ENCODE data around the gene C16orf92.

C16orf92 gene

DNA sequence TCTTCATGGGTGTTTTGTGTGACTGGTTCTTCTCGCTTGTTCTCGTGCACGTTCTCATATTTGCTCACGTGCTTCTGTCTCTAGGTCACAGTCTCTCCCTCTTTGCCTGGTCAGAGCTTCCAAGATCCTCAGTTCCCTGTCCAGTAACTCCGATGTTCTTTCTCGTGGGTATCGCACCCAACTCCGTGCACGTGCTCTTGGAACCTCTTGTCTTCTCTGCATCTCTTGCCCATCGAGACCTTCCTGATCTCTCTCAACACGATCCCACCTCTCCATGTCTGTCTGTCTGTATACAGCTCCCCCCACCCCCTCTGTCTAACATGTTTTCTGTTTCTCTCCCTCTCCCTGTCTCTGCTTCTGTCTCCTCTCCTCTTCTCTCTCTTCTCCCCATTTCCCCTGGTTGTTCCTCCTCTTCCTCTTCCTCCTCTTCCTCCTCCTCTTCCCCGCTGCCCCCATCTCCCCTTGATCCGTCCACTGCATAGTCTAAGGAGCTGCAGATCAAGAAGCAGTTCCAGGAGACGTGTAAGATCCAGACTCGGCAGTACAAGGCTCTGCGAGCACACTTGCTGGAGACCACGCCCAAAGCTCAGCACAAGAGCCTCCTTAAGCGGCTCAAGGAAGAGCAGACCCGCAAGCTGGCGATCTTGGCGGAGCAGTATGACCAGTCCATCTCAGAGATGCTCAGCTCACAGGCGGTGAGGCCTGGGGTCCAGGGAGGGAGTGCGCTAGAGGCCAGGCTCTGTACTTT lies 33.7 kb upstream of the C16orf92 start:
- DNase-seq = no peak

DNA sequence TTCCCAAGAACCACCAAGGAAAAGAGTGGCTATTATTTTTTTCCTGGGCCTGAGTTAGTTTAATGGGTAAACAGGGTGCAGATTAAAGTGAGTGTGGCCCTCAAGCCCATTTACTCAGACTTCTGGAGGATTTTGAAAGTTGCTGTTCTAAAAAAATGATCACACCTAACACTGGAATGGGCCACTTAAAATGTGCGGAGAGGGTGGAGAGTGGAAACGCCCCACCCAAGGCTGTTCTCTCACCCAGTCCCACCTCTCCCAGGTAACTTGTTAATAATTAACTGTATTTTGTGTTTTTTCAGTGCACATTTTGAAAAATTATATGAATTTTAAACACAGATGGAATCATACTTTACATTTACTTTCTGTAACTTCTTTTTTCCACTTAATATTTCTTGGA lies 33.0 kb upstream of the C16orf92 start:
- DNase-seq = no peak

DNA sequence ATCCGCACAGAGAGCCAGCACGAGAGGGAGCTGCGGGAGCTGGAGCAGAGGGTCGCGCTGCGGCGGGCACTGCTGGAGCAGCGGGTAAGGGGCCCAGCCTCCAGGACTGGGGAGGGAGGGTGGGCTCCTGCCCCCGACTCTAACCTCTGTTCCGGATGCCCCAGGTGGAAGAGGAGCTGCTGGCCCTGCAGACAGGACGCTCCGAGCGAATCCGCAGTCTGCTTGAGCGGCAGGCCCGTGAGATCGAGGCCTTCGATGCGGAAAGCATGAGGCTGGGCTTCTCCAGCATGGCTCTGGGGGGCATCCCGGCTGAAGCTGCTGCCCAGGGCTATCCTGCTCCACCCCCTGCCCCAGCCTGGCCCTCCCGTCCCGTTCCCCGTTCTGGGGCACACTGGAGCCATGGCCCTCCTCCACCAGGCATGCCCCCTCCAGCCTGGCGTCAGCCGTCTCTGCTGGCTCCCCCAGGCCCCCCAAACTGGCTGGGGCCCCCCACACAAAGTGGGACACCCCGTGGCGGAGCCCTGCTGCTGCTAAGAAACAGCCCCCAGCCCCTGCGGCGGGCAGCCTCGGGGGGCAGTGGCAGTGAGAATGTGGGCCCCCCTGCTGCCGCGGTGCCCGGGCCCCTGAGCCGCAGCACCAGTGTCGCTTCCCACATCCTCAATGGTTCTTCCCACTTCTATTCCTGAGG lies 32.0 kb upstream of the C16orf92 start:
- DNase-seq = no peak

DNA sequence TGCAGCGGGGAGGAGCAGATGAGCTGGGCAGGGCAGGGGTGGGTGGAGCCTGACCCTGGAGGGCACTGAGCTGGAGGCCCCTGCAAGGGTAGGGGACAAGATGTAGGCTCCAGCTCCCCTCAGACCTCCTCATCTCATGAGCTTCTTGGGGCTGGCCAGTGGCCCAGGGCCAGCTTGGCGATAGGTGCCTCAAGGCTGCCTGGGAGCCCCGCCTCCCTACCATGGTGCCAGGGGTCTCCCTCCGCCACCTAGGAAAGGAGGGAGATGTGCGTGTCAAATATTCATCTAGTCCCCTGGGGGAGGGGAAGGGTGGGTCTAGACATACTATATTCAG lies 31.5 kb upstream of the C16orf92 start:
- DNase-seq = no peak

DNA sequence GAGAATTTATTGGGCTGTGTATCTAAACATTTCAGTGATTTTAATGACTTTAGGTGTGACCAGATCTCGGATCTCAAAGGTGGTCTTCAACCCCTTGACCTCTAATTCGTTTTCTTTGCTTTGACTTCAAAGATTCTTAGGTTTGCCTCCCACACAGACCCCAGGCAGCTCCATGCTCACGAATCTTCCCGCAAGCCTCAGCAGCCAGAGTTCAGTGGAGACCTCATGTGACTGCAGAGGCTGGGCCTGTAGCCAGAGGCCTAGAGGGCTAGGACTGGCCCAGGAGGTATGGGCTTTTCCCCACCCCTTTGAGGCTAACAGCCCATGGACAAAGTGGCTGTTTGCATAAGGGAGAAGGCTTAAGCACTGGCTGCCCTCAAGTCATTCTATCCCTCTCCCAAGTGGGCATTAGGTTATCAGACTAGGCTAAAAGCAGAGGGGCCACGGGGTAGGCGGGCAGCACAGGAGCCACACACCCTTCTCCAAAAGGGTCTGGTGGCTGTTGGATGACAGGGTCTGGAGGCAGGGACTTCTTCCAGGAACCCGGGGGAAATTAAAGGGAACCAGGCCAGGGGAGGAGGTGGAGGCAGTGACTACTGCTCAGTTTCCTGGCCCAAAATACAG lies 30.5 kb upstream of the C16orf92 start:
- no peak for DNase-seq

DNA sequence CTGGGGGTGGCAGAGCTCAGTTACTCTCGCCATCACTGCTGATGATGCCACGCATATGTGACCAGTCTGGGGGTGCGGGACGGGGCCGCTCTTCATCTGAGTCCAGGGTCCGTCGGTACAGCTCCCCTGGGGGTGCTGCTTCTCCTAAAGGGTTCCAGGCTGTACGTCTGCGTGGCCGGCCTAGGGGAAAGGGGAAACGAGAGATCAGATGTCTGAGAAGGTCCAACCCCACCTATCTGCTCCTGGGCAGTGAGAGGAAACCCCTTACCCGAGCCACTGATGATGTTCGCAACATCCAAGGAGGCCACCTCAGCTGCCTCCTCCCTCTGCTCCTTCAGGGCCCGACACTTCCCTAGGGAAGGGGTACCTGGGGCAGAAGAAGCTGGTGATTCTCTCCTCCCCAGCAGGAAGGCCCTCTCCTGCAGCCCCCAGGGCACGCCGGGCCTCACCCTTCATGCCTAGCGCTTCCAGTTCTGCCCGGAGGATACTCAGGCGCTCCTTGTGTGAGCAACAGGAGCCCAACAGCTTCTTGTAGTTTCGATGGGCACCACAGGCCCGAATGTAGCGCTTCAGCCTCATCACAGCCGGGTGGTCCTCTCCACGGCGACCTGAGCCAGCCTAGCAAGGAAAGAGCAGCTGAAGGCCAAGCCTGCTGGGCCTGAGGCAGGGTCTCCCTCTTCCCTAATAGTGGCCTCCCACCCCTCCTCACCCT lies 29.7 kb upstream of the C16orf92 start:
- DNase-seq = no peak

DNA sequence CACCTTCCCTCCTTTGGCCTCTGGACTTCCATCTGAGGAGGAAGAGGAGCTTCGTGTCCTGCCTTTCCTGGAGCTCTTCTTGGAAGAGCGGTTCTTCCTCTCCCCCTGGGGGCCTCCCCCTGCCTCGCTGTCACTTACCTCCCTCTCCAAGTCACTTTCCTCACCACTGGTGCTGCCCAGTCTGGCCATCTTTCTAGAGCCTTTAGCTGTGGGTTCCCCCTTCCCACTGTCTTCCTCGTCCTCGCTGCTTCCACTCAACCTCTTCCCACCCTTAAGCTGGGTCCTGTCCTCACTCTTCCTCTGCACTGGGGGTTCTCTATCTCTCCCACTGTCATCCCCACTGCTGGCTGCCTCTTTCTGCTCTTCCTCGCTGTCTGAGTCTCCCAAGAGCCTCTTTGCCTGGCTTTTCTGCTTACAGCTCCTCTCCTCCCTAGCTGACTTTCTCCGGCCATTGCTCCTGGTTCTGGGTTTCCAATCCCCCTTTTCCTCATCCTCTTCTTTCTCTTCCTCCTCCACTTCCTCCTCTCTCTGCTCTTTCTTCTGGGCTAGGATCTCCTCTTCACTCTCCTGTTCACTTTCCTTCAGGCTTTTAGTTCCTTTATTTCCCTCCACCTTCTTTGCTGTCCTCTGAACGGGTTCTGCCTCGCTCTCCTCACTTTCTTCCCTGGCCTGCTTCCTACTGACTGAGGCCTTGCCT lies 28.9 kb upstream of the C16orf92 start:
- DNase-seq = no peak

DNA sequence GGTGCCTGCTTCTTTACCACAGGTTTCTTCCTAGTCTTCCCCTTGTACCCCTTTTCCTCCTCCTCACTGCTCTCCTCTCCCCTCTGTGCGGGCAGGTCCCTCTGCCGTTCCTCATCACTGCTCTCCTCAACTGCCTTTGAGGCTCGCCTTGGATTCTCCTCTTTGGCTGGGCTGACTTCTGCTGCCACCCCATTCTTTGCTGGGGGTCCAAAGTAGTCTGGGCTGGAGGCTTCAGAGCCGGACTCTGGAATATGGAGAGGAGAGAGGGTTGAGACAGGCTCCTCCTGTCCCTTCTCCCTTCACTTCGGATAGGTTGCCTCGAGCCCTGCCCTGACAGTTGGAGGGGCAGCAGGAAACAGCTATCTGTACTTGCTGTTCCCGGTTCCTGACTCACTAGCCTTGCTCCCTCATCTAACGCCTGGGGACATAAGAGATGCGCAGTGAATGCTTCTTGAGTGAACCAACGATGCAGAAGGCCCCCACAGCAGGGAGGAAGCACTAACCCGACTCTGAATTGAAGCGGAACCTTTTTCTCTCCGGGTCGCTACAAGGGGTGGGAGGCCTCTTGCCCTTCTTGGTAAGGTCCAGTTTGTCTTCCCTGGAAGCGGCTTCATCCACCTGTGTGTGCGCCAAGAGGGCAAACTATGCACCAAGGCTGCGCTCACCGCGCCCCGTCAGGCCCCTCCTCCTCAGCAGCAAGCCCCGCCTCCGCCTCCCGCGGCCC lies 28.2 kb upstream of the C16orf92 start:
- peak; percentile 84 for DNase-seq

DNA sequence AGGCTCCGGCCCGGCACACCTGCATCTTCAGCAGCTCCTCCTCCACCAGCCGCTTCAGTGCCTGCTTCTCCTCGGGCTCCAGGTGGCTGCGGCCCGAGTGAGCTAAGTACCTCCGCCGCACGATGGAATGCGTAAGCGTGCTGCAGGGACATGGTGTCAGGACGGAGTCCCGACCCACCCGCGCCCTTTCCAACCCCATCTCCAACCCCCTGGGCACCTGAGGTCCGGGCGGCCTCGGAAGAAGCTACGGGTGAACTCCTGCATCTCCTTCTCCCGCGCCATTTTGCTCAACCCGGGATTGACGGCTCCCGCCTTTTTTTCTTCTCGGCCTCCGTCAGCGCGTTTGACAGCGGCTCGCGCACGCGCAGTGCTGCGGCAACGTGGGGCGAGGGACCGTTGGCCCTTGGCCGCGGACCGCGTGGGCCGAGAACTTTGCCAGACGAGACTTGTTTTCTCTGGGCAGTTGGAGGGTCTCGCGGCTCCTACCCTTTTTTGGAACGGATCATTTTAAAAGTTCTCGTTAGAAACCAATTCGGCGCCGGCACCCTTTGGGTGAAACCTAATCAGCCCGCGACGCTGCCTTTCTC lies 27.6 kb upstream of the C16orf92 start, which contains the start of gene HIRIP3:
HIRIP3 (minus strand) TSS at position 294 of the 587 bp plus-strand sequence; CDS start at position 282, 12 bp downstream.
- peak; percentile 95 for DNase-seq

DNA sequence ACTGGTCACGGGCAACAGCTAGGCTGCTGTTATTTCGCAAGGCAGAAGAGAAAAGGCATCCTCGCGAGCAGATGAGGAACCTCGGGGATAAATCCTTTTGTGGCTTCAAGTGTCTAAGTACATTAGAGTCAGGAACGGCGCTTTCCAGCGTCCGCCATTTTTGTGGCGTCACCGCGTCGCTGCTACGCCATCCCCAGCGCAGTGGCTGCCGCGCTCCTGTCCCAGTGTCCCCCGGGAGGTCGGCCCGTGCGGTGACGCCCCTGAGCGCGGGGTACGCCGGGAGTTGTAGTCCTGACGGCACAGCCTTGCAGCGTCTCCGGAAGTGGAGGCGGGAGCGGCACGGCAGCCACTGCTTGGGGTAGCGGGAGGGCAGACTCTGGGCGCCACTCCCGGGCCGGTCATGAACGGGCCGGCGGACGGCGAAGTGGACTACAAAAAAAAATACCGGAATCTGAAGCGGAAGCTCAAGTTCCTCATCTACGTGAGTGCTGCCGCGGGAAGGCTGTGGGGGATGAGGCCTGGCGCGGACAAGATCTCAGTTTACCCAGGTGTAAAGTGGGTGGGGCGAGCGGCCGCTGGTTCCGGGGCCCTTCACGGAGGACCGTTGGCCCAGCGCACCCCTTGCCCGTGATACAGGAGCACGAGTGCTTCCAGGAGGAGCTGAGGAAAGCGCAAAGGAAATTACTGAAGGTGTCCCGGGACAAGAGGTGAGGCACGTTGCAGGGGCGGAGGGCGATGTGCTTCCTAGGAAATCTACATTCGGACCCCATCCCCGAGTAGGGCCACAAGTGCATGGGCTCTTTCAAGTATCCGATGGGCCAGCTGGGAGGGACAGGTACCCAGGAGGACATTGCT lies 26.9 kb upstream of the C16orf92 start, which contains the start of gene INO80E:
INO80E (plus strand) TSS at position 331 of the 855 bp plus-strand sequence; CDS start at position 401, 70 bp downstream.
- DNase-seq = peak; percentile 98

DNA sequence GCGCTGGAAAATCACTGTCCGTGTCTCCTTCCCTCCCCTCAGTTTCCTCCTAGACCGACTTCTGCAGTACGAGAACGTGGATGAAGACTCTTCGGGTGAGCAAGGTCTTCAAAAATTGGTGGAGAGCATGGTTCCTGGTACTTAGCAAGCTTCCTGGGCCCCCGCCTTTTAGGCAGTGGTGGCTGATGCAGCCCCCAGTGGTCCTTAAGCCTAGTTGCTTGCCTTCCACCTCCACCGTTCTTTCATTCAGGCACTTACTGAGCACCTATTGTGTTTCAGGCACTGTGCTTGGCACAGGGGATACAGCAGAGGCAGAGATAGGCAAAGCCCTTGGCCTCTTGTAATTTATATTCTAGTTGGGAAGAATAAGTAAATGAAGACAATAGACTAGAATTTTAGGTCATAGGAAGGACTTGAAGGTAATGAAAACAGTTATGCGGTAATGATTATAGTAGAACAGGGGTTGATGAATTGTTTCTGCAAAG lies 26.2 kb upstream of the C16orf92 start:
- no peak for DNase-seq

DNA sequence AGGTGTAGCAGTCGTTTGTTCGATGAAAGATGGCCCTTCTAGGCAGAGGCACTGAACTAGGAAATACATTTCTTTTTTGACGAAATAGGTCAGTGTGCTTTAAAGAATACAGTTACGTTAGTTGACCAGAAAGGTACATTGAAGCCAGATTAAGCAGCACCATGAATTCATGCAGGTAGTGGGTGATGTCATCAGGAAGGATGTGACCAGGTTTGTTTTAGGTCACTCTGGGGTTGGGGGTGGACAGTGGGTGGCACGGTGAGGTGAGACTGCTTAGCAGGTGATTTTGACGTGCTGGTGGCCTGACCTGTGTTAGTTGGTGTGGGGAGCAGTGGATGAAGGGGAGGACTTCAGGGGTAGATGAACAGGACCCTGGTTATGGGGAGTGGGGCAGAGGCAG lies 23.4 kb upstream of the C16orf92 start:
- no peak for DNase-seq

DNA sequence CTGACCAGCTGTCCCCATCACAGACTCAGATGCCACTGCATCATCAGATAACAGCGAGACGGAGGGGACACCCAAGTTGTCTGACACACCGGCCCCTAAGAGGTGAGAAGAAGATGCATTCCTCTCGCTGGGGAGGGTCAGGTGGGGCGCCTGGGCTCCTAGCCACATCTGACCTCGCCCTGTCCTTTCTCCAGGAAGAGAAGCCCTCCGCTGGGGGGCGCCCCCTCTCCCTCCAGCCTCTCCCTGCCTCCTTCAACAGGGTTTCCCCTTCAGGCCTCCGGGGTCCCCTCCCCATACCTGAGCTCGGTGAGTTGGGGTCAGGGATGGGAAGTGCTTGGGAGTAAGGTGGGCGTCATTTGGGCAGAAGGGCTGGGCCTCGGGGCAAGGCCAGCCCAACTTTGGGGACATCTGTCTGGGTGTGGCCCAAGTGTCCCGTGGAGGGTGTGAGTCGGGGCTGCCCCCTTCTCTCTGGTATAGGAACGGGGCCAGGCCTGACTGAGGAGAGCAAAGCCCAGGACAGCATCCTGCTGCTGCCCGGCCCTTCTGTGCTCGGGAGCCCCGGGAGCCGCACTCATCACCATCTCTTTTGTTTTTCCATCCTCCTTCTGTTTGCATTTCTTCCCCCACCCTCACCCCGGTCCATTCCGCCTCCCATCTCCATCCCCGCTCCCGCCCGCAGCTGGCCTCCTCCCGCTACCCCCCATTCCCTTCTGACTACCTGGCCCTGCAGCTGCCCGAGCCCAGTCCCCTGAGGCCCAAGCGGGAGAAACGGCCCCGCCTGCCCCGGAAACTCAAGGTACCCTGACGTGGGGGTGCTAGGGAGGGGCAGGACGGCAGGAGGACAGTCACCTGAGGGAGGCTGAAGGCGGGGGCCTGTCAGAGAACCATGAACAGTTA lies 22.0 kb upstream of the C16orf92 start:
- DNase-seq = no peak

DNA sequence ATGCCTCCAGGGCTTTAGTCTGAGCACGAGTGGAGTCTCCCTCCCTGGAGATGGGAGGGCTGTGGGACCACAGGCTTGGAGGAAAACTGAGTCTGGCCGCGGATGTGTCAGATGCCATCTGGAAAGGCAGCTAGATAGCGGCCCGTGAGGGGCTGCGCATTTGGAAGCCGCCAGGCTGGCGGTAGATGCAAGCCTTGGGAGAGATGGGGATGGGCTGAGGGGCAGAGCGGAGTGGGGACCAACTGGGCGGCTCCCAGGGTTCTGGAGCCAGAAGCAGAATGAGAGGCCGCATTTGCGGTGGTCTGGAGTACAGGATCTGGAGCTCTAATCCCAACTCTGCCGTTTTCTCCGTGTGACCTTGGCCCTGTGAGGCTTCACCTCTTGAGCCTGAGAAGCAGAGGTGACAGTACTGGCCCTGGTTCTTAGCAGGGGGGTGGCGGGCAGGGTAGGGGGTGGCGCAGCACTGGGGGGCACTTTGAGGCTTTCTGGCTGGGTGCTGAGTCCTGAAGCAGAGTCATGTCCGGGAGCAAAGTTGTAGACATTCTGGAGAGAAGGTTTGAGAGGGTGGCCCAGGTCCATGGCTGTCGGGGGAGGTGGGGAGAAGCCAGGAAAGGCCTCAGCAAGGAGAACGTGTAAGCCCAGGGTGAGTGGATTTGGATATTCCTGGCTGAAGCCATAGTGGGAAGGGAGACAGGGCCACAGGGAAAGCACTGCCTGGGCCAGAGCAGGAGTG lies 20.2 kb upstream of the C16orf92 start:
- no peak for DNase-seq

DNA sequence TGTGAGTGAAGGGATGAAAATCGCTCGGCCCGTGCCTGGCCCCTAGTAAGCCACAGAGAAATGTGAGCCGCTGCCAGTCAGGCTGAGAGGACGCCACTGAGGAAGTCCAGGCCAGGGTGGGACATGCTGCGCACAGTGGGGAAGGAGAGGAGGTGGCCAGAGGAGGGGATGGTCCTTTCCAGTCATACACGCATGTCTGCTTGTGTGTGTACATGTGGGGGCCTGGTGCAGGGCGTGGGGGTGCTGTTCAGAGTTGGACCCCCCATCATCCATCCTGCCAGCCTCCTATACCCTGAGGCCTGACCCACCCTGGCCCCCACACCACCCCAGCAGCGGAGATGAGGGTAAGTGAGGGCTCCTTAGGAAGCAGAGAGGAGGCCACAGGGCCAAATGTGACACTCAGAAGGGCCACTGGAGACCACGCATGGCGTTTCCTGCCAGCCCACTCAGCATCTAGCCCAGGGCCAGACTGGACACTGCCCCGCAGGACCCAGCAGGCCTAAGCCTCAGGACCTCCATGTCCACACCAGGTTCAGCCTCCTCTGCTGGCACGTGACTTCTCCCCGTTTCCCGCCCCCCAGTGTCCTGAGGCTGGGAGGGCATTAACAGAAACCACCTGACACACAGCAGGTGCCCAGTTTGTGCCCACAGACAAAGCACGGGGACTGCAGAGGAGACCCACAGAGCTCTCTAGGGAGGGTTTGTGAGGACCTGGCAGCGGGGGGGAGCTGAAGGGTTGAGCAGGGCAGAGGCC lies 19.2 kb upstream of the C16orf92 start:
- no peak for DNase-seq

DNA sequence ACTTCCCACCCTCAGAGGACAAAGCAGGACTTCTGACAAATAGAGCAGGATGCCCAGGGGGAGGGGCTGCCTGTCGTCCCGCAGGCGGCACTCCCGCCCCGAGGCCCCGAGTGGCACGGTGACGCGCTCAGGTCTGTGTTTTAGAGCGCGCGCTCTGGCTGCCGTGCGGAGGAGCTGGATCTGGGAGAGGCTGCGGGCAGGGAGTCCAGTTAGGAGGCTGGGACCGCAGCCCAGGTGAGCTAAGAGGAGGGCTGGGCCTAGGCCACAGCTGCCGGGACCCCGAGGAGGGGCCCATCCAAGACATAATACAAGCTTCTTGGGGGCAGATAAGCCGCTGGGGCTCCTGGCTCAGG lies 18.6 kb upstream of the C16orf92 start:
- peak; percentile 98 for DNase-seq

DNA sequence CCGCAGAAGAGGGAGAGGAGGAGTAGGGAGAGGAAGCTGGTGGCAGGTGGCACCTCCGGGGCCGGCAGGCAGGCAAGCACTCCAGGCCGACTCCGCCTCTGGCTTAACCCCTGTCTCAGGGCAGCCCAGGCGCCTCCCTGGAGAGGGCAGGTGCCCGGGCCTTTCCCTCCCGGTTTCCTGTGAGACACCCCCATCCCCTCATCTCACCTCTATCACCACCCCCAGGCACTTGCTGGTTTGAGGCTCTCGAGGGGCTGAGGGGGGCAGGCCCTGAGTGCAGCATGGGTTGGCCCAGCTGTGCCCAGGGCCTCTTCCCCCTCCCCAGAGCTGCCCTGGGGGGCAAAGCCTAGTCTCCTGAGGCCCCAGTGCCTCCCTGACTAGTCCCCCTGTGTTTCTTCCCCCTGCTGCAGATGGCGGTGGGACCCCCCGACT lies 18.2 kb upstream of the C16orf92 start:
- DNase-seq = peak; percentile 98
